A673 (cell line): ENCODE results near the gene LCLAT1. TPM values are rescaled to one million over a fixed set of nuclear protein-coding genes. Genes with fewer than 3 reads are reported as not detected.

Source experiments
- BruUV-seq: library from RNA; stranded (reverse); fragments of 400-500 nt; replicated peaks from 2 replicates; lab custom pipeline; 2021; lab: Mats Ljungman, UMichigan
- CTCF ChIA-PET: fragments of 300-600 bp; sonication (Branson Sonifier 250); formaldehyde crosslinking; loops from one replicate; lab custom pipeline; 2022; ENCODE audit warnings: antibody characterized with exemption; lab: Charles Lee
- POLR2A ChIA-PET: fragments of 300-600 bp; sonication (Branson Sonifier 250); formaldehyde crosslinking; loops from one replicate; lab custom pipeline; 2022; ENCODE audit warnings: antibody characterized with exemption; ENCODE audit not compliant: low non-redundant PET; lab: Charles Lee
- DNase-seq: peaks from one replicate; pipeline ENCODE4 v3.0.0-alpha.2; 2015; ENCODE audit warnings: low spot score
- H3K27ac ChIP-seq: fragments of 200-600 bp; sonication (generic); 2 replicates; pipeline ENCODE4 v1.5.1; 2016; ENCODE audit warnings: mixed run types, low read depth, mild to moderate bottlenecking, mixed read lengths, antibody characterized with exemption, low read length; ENCODE audit not compliant: poor library complexity, severe bottlenecking
- H3K27me3 ChIP-seq: fragments of 200-600 bp; sonication (generic); replicated peaks from 2 replicates; pipeline ENCODE4 v1.6.1; 2017; ENCODE audit warnings: mixed run types, low read depth, mild to moderate bottlenecking, mixed read lengths, antibody characterized with exemption, low read length; ENCODE audit not compliant: insufficient read depth, poor library complexity
- H3K36me3 ChIP-seq: fragments of 200-600 bp; sonication (generic); 2 replicates; pipeline ENCODE4 v1.6.1; 2016; ENCODE audit warnings: mixed run types, mild to moderate bottlenecking, mixed read lengths, antibody characterized with exemption, low read length; ENCODE audit not compliant: insufficient read depth, poor library complexity, severe bottlenecking
- H3K4me1 ChIP-seq: fragments of 200-600 bp; sonication (generic); 2 replicates; pipeline ENCODE4 v1.6.1; 2017; ENCODE audit warnings: mixed run types, mild to moderate bottlenecking, mixed read lengths, antibody characterized with exemption, low read length; ENCODE audit not compliant: insufficient read depth, poor library complexity, severe bottlenecking
- H3K4me3 ChIP-seq: fragments of 200-600 bp; sonication (generic); 2 replicates; pipeline ENCODE4 v1.5.1; 2016; ENCODE audit warnings: low read depth, mixed run types, mild to moderate bottlenecking, mixed read lengths, low read length; ENCODE audit not compliant: poor library complexity, severe bottlenecking
- H3K9me3 ChIP-seq: fragments of 200-600 bp; sonication (generic); 2 replicates; pipeline ENCODE4 v1.6.1; 2016; ENCODE audit warnings: mixed run types, low read depth, mild to moderate bottlenecking, mixed read lengths, antibody characterized with exemption, low read length; ENCODE audit not compliant: poor library complexity, severe bottlenecking
- CTCF ChIP-seq: fragments of 300-800, 200-600 bp; sonication (generic); conservative IDR thresholded peaks from 2 replicates; pipeline ENCODE4 v1.5.1; 2017; ENCODE audit warnings: low read depth, mild to moderate bottlenecking, antibody characterized with exemption, low read length, moderate library complexity, mixed read lengths
- EZH2 ChIP-seq: fragments of 200-600 bp; sonication (generic); IDR thresholded peaks from 2 replicates; pipeline ENCODE4 v1.6.1; 2017; ENCODE audit warnings: borderline replicate concordance, low read depth, mild to moderate bottlenecking, mixed read lengths, antibody characterized with exemption, low read length; ENCODE audit not compliant: poor library complexity, severe bottlenecking
- intact Hi-C: fragments of 100-400 bp; cut with micrococcal nuclease; formaldehyde crosslinking; loops from one replicate; pipeline ENCODE4 v1.10.0; 2022; ENCODE audit not compliant: unreplicated experiment
- total RNA-seq: library from RNA; stranded (reverse); gene quantifications from 2 replicates; pipeline ENCODE4 v1.2.3, GENCODE V29; 2021

The LCLAT1 gene
- total RNA-seq, 1 experiment from 2014 or later: 35.3 TPM

GRCh38 chr2:30569946-30570345 lies 122.9 kb downstream of the LCLAT1 start:
- POLR2A ChIA-PET: no interaction called here
- no peak for TF ChIP-seq EZH2
- no peak for TF ChIP-seq CTCF
- Histone ChIP-seq H3K27ac (no peak overlapping the region), H3K36me3 (no peaks in the 10 kb centered on the region), H3K4me1 (no peaks in the 10 kb centered on the region), H3K4me3 (no peak overlapping the region), H3K27me3 (no peaks in the 10 kb centered on the region), H3K9me3 (no peaks in the 10 kb centered on the region)
- CTCF ChIA-PET: no interaction called here
- no peak for DNase-seq
- intact Hi-C loops: no loop called here
- no TSS peak for BruUV-seq

GRCh38 chr2:30577151-30577550 lies 130.1 kb downstream of the LCLAT1 start:
- Histone ChIP-seq H3K27me3 (no peaks in the 10 kb centered on the region), H3K4me3 (no peak overlapping the region), H3K9me3 (no peaks in the 10 kb centered on the region), H3K36me3 (no peaks in the 10 kb centered on the region), H3K4me1 (no peaks in the 10 kb centered on the region), H3K27ac (no peak overlapping the region)
- POLR2A ChIA-PET: no interaction called here
- CTCF ChIA-PET: no interaction called here
- TF ChIP-seq EZH2 (no peak), CTCF (no peak)
- no peak for DNase-seq
- intact Hi-C loops: no loop called here
- no TSS peak for BruUV-seq

- BruUV-seq: no TSS peak
- Histone ChIP-seq H3K4me1 (no peaks in the 10 kb centered on the region), H3K9me3 (no peaks in the 10 kb centered on the region), H3K4me3 (no peak overlapping the region), H3K27ac (no peak overlapping the region), H3K36me3 (no peaks in the 10 kb centered on the region), H3K27me3 (no peaks in the 10 kb centered on the region)
- CTCF ChIA-PET: no interaction called here
- TF ChIP-seq CTCF: no peak
- TF ChIP-seq EZH2: no peak
- intact Hi-C loops: no loop called here
- POLR2A ChIA-PET: no interaction called here
- no peak for DNase-seq
These were observed 133.3 kb downstream of the LCLAT1 start for GRCh38 chr2:30580391-30580790.
